Parathyroid adenoma (tissue), 2 donors: ENCODE measurements around the gene FUBP3.

Experiments
- H2AFZ ChIP-seq: fragments of 300-600 bp; sonication (generic); one replicate; pipeline ENCODE4 v1.7.0; 2017; ENCODE audit warnings: antibody characterized with exemption, mild to moderate bottlenecking
- H3K27ac ChIP-seq: fragments of 300-600 bp; sonication (generic); one replicate; pipeline ENCODE4 v1.7.0; 2017
- H3K27me3 ChIP-seq: fragments of 300-600 bp; sonication (generic); one replicate; pipeline ENCODE4 v1.7.0; 2017; ENCODE audit warnings: low read length; ENCODE audit not compliant: control insufficient read depth, insufficient read depth
- H3K36me3 ChIP-seq: fragments of 300-600 bp; sonication (generic); one replicate; pipeline ENCODE4 v1.7.0; 2017; ENCODE audit warnings: low read length; ENCODE audit not compliant: control insufficient read depth, insufficient read depth
- H3K4me1 ChIP-seq: fragments of 300-600 bp; sonication (generic); one replicate; pipeline ENCODE4 v1.7.0; 2017; ENCODE audit warnings: control low read depth
- H3K4me2 ChIP-seq: fragments of 300-600 bp; sonication (generic); one replicate; pipeline ENCODE4 v1.7.0; 2017; ENCODE audit warnings: low read length
- H3K4me3 ChIP-seq: fragments of 300-600 bp; sonication (generic); one replicate; pipeline ENCODE4 v1.7.0; 2017; ENCODE audit warnings: low read depth, low read length
- H3K79me2 ChIP-seq: fragments of 300-600 bp; sonication (generic); one replicate; pipeline ENCODE4 v1.7.0; 2017; ENCODE audit warnings: control low read depth
- H3K9ac ChIP-seq: fragments of 300-600 bp; sonication (generic); one replicate; pipeline ENCODE4 v1.7.0; 2017; ENCODE audit warnings: mild to moderate bottlenecking
- H3K9me3 ChIP-seq: fragments of 300-600 bp; sonication (generic); one replicate; pipeline ENCODE4 v1.7.0; 2017; ENCODE audit warnings: low read length; ENCODE audit not compliant: control insufficient read depth
- TF ChIP-seq, protein P1 (sequence below): fragments of 300-600 bp; sonication (generic); IDR thresholded peaks from one replicate; pipeline ENCODE4 v1.7.0; 2017; ENCODE audit warnings: antibody characterized with exemption, mild to moderate bottlenecking
- donor health status: primary hyperparathyroidism.

The FUBP3 gene

DNA sequence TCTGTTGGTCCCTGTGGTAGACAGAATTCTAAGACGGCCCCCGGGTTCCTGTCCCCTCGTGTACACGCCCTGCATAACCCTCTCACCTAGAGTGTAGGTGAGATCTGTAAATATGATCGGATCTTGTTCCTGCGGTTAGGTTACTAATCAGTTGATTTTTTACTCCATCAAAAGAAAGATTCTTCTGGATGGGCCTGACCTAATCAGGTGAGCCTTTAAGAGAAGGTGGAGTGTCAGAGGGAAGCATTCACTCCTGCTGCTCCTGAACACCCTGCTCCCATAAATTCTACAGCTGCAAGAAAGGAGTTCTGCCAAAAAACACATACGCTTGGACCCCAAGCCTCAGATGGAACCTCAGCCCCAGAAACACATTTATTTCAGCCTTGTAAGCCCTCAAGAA, 15.6 kb upstream of the FUBP3 start:
- Histone ChIP-seq H3K36me3 (no peaks in the 10 kb centered on the region), H3K27me3 (no peaks in the 10 kb centered on the region), H3K9me3 (no peaks in the 10 kb centered on the region), H3K4me1 (no peaks in the 10 kb centered on the region), H3K79me2 (no peaks in the 10 kb centered on the region), H3K9ac (no peak overlapping the region), H2AFZ (no peak overlapping the region), H3K4me2 (no peak overlapping the region), H3K4me3 (no peak overlapping the region), H3K27ac (no peak overlapping the region)
- TF ChIP-seq, protein P1, sequence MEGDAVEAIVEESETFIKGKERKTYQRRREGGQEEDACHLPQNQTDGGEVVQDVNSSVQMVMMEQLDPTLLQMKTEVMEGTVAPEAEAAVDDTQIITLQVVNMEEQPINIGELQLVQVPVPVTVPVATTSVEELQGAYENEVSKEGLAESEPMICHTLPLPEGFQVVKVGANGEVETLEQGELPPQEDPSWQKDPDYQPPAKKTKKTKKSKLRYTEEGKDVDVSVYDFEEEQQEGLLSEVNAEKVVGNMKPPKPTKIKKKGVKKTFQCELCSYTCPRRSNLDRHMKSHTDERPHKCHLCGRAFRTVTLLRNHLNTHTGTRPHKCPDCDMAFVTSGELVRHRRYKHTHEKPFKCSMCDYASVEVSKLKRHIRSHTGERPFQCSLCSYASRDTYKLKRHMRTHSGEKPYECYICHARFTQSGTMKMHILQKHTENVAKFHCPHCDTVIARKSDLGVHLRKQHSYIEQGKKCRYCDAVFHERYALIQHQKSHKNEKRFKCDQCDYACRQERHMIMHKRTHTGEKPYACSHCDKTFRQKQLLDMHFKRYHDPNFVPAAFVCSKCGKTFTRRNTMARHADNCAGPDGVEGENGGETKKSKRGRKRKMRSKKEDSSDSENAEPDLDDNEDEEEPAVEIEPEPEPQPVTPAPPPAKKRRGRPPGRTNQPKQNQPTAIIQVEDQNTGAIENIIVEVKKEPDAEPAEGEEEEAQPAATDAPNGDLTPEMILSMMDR, result no peak

DNA sequence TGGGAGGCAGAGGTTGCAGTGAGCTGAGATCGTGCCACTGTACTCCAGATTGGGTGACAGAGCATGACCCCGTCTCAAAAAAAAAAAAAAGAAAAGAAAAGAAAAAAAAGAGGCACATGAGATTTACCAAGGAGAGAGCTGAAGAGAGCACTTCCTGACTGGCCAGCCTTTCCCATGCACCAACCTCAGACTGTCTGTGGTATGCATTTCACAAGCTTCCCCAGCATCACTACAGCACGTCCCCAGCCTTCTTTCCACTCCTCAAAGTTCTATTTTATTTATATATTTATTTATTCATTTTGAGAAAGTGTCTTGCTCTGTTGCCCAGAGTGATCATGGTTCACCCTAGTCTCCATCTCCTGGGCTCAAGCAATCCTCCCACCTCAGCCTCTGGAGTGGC, 13.6 kb upstream of the FUBP3 start:
- Histone ChIP-seq H3K27me3 (no peaks in the 10 kb centered on the region), H3K79me2 (no peaks in the 10 kb centered on the region), H3K27ac (no peak overlapping the region), H2AFZ (no peak overlapping the region), H3K9me3 (no peaks in the 10 kb centered on the region), H3K36me3 (no peaks in the 10 kb centered on the region), H3K4me3 (no peak overlapping the region), H3K4me2 (no peak overlapping the region), H3K9ac (no peak overlapping the region), H3K4me1 (no peaks in the 10 kb centered on the region)
- TF ChIP-seq, protein P1, result no peak

DNA sequence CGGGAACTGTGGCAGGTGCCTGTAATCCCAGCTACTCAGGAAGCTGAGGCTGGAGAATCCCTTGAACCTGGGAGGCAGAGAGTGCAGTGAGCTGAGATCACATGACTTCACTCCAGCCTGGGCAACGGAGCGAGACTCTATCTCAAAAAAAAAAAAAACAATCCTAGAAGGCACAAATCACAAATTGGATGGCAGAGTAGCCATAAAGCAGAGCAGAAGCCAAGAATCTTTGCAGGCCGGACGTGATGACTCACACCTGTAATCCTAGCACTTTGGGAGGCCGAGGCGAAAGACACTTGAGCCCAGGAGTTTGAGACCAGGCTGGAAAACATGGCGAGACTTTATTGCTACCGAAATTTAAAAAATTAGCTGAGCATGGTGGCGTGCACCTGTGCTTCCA, 9.2 kb upstream of the FUBP3 start:
- Histone ChIP-seq H2AFZ (no peak overlapping the region), H3K4me2 (no peak overlapping the region), H3K36me3 (no peaks in the 10 kb centered on the region), H3K79me2 (no peaks in the 10 kb centered on the region), H3K4me1 (no peaks in the 10 kb centered on the region), H3K27me3 (no peaks in the 10 kb centered on the region), H3K4me3 (no peak overlapping the region), H3K9me3 (no peaks in the 10 kb centered on the region), H3K27ac (no peak overlapping the region), H3K9ac (no peak overlapping the region)
- TF ChIP-seq, protein P1, result no peak

DNA sequence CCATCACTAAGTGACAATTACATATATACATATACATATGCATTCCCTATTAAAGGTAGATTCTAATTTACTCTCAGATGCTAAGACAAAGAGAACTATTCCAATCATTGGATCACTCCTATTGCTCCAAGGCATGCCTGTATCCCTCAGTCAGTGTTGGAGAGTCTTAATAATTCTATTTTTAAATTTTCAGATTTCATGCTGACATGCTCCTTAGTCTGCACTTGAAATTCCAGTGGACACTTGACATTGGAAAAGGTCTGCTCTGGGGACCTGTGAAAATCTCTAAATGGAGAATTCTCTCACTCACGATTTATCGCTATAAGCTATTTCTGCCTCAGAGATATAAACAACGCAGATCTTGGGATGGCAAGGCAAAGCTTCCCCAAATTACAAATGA, 3.9 kb upstream of the FUBP3 start:
- Histone ChIP-seq H3K9me3 (no peaks in the 10 kb centered on the region), H3K4me1 (peaks cover 4% of the 10 kb centered on the region), H3K4me3 (no peak overlapping the region), H3K27ac (no peak overlapping the region), H3K27me3 (no peaks in the 10 kb centered on the region), H3K36me3 (no peaks in the 10 kb centered on the region), H3K9ac (no peak overlapping the region), H3K4me2 (no peak overlapping the region), H2AFZ (no peak overlapping the region), H3K79me2 (peaks cover 6% of the 10 kb centered on the region)
- TF ChIP-seq, protein P1, result no peak

DNA sequence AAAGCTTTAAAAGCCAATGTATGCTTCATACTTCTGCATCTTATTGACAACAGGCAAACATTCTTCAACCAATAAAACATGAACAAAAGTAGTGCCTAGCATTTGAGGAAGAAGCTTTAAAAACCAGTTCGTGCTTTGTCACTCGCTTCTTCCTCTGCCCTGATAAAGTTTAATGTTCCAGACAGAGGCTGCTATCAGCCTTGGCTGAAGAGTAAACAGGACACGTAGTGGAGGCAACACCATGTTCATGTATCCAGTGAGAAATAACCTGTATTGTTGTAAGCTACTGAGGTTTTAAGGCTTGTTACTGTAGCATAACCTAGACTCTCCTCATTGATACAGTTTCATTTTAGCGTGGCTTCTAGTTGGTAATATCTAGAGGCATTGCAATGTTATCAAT, 3.2 kb upstream of the FUBP3 start:
- Histone ChIP-seq H3K27ac (no peak overlapping the region), H3K4me2 (no peak overlapping the region), H3K9ac (no peak overlapping the region), H2AFZ (no peak overlapping the region), H3K9me3 (no peaks in the 10 kb centered on the region), H3K36me3 (no peaks in the 10 kb centered on the region), H3K79me2 (peaks cover 9% of the 10 kb centered on the region), H3K4me3 (no peak overlapping the region), H3K4me1 (peaks cover 4% of the 10 kb centered on the region), H3K27me3 (no peaks in the 10 kb centered on the region)
- TF ChIP-seq, protein P1, result no peak
